Stomach (tissue), 9 donors: ENCODE measurements around the gene PRAC2. TPM values are rescaled to one million over a fixed set of nuclear protein-coding genes. Genes with fewer than 3 reads are reported as not detected.

Experiments used
- DNase-seq, 2 donors: peaks; one replicate each; pipeline versions ENCODE4 v3.0.0 to v3.0.0-alpha.2; 2013 to 2019
- H3K27ac ChIP-seq, 5 donors: fragments of 200-600 bp in 4 of 5; sonication (generic) in 4 of 5; one replicate each; pipeline ENCODE4 v1.5.1; 2013 to 2019; ENCODE audit warnings: mild to moderate bottlenecking in 1 of 5, moderate library complexity in 1 of 5
- H3K27me3 ChIP-seq, 3 donors: fragments of 200-600 bp; sonication (generic); one replicate each; pipeline ENCODE4 v1.5.1; 2017 to 2019; ENCODE audit warnings: mixed run types in 1 of 3
- H3K36me3 ChIP-seq, 4 donors: fragments of 200-600 bp; sonication (generic); 1 replicate in 3 of 4; 2 replicates in 1 of 4; pipeline ENCODE4 v1.5.1; 2016 to 2019
- H3K4me1 ChIP-seq, 4 donors: fragments of 200-600 bp; sonication (generic); one replicate each; pipeline ENCODE4 v1.5.1; 2016 to 2019
- H3K4me3 ChIP-seq, 4 donors: fragments of 200-600 bp; sonication (generic) in 3 of 4; one replicate each; pipeline ENCODE4 v1.5.1; 2016 to 2019; ENCODE audit warnings: mild to moderate bottlenecking in 1 of 4
- H3K9me3 ChIP-seq, 4 donors: fragments of 200-600 bp; sonication (generic); one replicate each; pipeline ENCODE4 v1.5.1; 2016 to 2019
- CTCF ChIP-seq, 7 experiments: fragments of 450-650 bp in 4 of 7; fragments of 200-600 bp in 3 of 7; sonication (generic) in 3 of 7; IDR thresholded peaks; one replicate each; pipeline ENCODE4 v1.5.1; 2016 to 2019; ENCODE audit warnings: antibody characterized with exemption in 7 of 7, control low read depth in 2 of 7, mild to moderate bottlenecking in 1 of 7
- EP300 ChIP-seq: sonication (generic); formaldehyde crosslinking; IDR thresholded peaks from one replicate; pipeline ENCODE4 v1.6.1; 2017; ENCODE audit warnings: antibody characterized with exemption
- POLR2A ChIP-seq, 4 donors: fragments of 450-650 bp; IDR thresholded peaks; one replicate each; pipeline ENCODE4 v1.6.1; 2016; ENCODE audit warnings: antibody characterized with exemption in 4 of 4, control low read depth in 2 of 4, mild to moderate bottlenecking in 1 of 4, moderate library complexity in 1 of 4
- POLR2AphosphoS5 ChIP-seq, 3 donors: sonication (generic); formaldehyde crosslinking; IDR thresholded peaks; one replicate each; pipeline ENCODE4 v1.6.1; 2016; ENCODE audit warnings: antibody characterized with exemption in 3 of 3
- WGBS, 5 donors: extraction: QIAGEN DNeasy Blood & Tissue Kit in 3 of 5; methylation state at CpG; one replicate each; pipeline versions ENCODE4 v1.1.5 to v1.1.7; 2013 to 2018; 5-methylcytosine and 5-hydroxymethylcytosine counted together
- intact Hi-C: fragments of 100-400 bp; cut with DNase I; formaldehyde crosslinking; loops from one replicate; pipeline ENCODE4 v1.15.1; 2023; ENCODE audit warnings: low total_unique reads
- polyA plus RNA-seq, 3 donors: library from polyadenylated mRNA; stranded (reverse); fragments of 200-250 nt; gene quantifications; one replicate each; pipeline ENCODE4 v1.2.3, GENCODE V29; 2013
- total RNA-seq, 5 donors: library from RNA; depleted of rRNA; stranded (reverse); fragments of >200 nt; gene quantifications; one replicate each; pipeline versions ENCODE4 v1.1.0 to v1.2.3, GENCODE V29; 2014 to 2016
- donor health status: healthy with polysubstance abuse.
- donor health status: Bipolar disorder and iron deficiency.
- donor health status: healthy.

Gene PRAC2
- total and polyA plus RNA-seq, 8 donors: not detected

- H3K27me3 ChIP-seq: peaks cover 58 to 100% (median 94%) of the 10 kb centered on the region in 3 donors
- intact Hi-C loops: no loop called here
- TF ChIP-seq POLR2AphosphoS5 (IDR thresholded peaks at IDR 0.05): no peak
- no peak for TF ChIP-seq POLR2A (IDR thresholded peaks at IDR 0.05)
- no peak for TF ChIP-seq CTCF (IDR thresholded peaks at IDR 0.05)
- no peak for TF ChIP-seq EP300
Observed at GRCh38 chr17:48751733-48752398, 28.9 kb downstream of the PRAC2 start.

GRCh38 chr17:48752399-48753288 is 29.7 kb downstream of the PRAC2 start:
- no peaks in the 10 kb centered on the region for H3K36me3 ChIP-seq
- H3K27ac ChIP-seq: no peak overlapping the region
- H3K4me3 ChIP-seq: no peak overlapping the region
- WGBS, 5 donors: 6 to 12% (median 8%) methylated on average over 28 to 43 of the region's 43 CpGs
- H3K27me3 ChIP-seq: peaks cover 51 to 100% (median 86%) of the 10 kb centered on the region in 3 donors
- no peak for TF ChIP-seq POLR2AphosphoS5 (IDR thresholded peaks at IDR 0.05)
- TF ChIP-seq POLR2A (IDR thresholded peaks at IDR 0.05): no peak
- no peak for TF ChIP-seq EP300
- no peak for TF ChIP-seq CTCF (IDR thresholded peaks at IDR 0.05)
- no peak for DNase-seq
- peaks cover 0 to 4% (median 0%) of the 10 kb centered on the region in 4 donors for H3K9me3 ChIP-seq
- intact Hi-C loops: no loop called here
- H3K4me1 ChIP-seq: peaks cover 4 to 41% (median 18%) of the 10 kb centered on the region in 4 donors

More at GRCh38 chr17:48751733-48752398, 28.9 kb downstream of the PRAC2 start:
- Histone ChIP-seq H3K4me1 (peaks cover 3 to 33% (median 18%) of the 10 kb centered on the region in 4 donors), H3K36me3 (no peaks in the 10 kb centered on the region), H3K9me3 (peaks cover 0 to 8% (median 0%) of the 10 kb centered on the region in 4 donors), H3K27ac (no peak overlapping the region), H3K4me3 (no peak overlapping the region)
- WGBS, 5 donors: 4 to 10% (median 9%) methylated on average over 13 of the region's 13 CpGs
- DNase-seq: no peak

GRCh38 chr17:48753794-48754499 is 31.0 kb downstream of the PRAC2 start:
- no peaks in the 10 kb centered on the region for H3K36me3 ChIP-seq
- H3K9me3 ChIP-seq: no peaks in the 10 kb centered on the region
- H3K27me3 ChIP-seq: peaks cover 49 to 100% (median 75%) of the 10 kb centered on the region in 3 donors
- peaks cover 4 to 41% (median 20%) of the 10 kb centered on the region in 4 donors for H3K4me1 ChIP-seq
- intact Hi-C loops: no loop called here
- WGBS, 5 donors: 19 to 27% (median 23%) methylated on average over 21 to 22 of the region's 22 CpGs
- TF ChIP-seq POLR2A (IDR thresholded peaks at IDR 0.05) (no peak), EP300 (no peak), POLR2AphosphoS5 (IDR thresholded peaks at IDR 0.05) (no peak), CTCF (IDR thresholded peaks at IDR 0.05) (no peak)
- DNase-seq: no peak
- no peak overlapping the region for H3K4me3 ChIP-seq
- no peak overlapping the region for H3K27ac ChIP-seq
